Effector memory CD8-positive, alpha-beta T cell (primary cell): ENCODE results near the gene AFF1.
"Not testable (repeated sequence)": the region's sequence is repeated elsewhere in the genome, so short reads cannot be mapped to it uniquely, and the experiment has no call there.

Source experiments
- ATAC-seq: fragments of 150-1000 bp; cut with Tn5 transposase; replicated peaks from 2 replicates; pipeline ENCODE4 v1.10.0; 2021; ENCODE audit warnings: mild to moderate bottlenecking, moderate library complexity
- DNase-seq, 3 experiments: peaks; one replicate each; pipeline ENCODE4 v3.0.0; 2021
- H3K27ac Mint-ChIP-seq, 2 donors: one replicate each; pipeline ENCODE4 v1.8.0; 2022; ENCODE audit warnings: mild to moderate bottlenecking in 2 of 2, mixed read lengths in 2 of 2, moderate library complexity in 2 of 2
- H3K27me3 Mint-ChIP-seq, 2 donors: one replicate each; pipeline ENCODE4 v1.8.0; 2022; ENCODE audit warnings: mixed read lengths in 2 of 2
- H3K36me3 Mint-ChIP-seq: one replicate; pipeline ENCODE4 v1.8.0; 2022; ENCODE audit warnings: mild to moderate bottlenecking, moderate library complexity, mixed read lengths; ENCODE audit not compliant: insufficient read depth
- H3K4me1 Mint-ChIP-seq, 2 donors: one replicate each; pipeline ENCODE4 v1.8.0; 2022; ENCODE audit warnings: low read depth in 2 of 2, mixed read lengths in 2 of 2
- H3K4me3 Mint-ChIP-seq, 2 donors: one replicate each; pipeline ENCODE4 v1.8.0; 2022; ENCODE audit warnings: mild to moderate bottlenecking in 2 of 2, mixed read lengths in 2 of 2, moderate library complexity in 2 of 2
- H3K9me3 Mint-ChIP-seq, 2 donors: one replicate each; pipeline ENCODE4 v1.8.0; 2022; ENCODE audit warnings: mixed read lengths in 2 of 2

Gene AFF1

DNA sequence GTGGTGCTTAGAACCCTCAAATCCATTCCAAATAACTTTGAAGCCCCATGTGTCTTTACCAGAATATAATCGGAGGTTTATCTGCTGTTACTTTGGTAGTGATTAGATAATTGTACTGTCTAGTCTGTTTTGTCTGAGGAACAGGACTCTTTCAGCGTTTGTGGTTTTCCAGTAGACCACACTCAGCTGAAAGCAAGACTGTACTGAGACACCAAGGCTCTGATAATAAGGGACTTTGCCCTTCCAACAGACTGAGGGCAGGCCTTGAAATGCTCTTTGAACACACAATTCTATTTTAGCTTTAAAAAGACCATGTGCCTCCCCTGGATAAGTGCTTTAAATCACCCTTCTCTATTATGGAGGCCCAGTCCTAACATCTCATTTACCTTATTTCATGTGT is 209.5 kb downstream of the AFF1 start:
- no peak for ATAC-seq

GRCh38 chr4:87145934-87146333 is 211.1 kb downstream of the AFF1 start:
- H3K4me3 Mint-ChIP-seq, H3K9me3 Mint-ChIP-seq, ATAC-seq, H3K27me3 Mint-ChIP-seq, H3K27ac Mint-ChIP-seq, H3K4me1 Mint-ChIP-seq, DNase-seq: not testable (repeated sequence)
- H3K36me3 Mint-ChIP-seq, result peaks cover 20% of the 10 kb centered on the region

More for the DNA sequence above, 209.5 kb downstream of the AFF1 start:
- Mint-ChIP-seq H3K27ac (peak overlapping the region in 1 of 2 donors; percentile 59), H3K9me3 (no peaks in the 10 kb centered on the region), H3K4me3 (no peak overlapping the region), H3K36me3 (peaks cover 19% of the 10 kb centered on the region), H3K27me3 (no peaks in the 10 kb centered on the region), H3K4me1 (no peaks in the 10 kb centered on the region)
- no peak for DNase-seq

GRCh38 chr4:87147116-87147515 is 212.3 kb downstream of the AFF1 start:
- H3K36me3 Mint-ChIP-seq, result peaks cover 13% of the 10 kb centered on the region
- no peak overlapping the region for H3K4me3 Mint-ChIP-seq
- ATAC-seq (no peak), DNase-seq (no peak)
- H3K27me3 Mint-ChIP-seq, result no peaks in the 10 kb centered on the region
- H3K4me1 Mint-ChIP-seq, result no peaks in the 10 kb centered on the region
- no peaks in the 10 kb centered on the region for H3K9me3 Mint-ChIP-seq
- H3K27ac Mint-ChIP-seq, result peak overlapping the region in 1 of 2 donors; percentile 41

DNA sequence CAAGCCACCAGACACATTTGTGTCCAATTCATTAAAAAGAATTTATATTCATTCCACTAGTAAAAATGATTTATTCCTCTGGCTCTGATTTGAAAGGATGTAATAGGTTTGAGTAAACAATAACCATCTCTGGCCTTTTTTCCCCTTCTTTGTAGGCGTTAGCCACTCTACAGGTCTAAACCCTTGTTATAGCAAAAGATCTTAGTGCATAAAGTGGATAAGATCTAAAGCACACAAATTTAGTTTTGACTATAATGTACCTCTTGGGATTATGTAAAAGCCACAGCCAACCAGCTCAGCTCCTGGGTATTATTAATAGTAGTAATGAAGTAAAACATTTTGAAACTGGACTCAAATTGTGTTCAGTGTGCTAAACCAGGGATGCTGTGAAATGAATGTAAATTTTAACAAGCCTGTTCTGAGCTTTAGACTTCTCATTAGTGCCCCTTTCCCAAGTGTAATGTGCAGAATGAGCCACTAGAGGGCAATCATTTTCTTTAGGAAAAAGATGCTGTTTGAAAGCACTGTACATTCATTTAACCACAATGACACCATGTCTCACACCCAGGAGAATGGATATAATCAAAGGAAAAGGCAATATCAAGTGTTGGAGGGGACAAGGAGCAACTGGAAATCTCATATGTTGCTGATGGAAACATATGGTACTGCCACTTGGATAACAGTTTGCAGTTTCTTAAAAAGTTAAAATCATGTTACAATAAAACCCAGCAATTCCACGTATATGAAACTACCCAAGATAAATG is 215.9 kb downstream of the AFF1 start:
- peak overlapping the region in 1 of 2 donors; percentile 15 for H3K27ac Mint-ChIP-seq
- DNase-seq (peak; percentile 59 to 61 (median 59)), ATAC-seq (peak; percentile 85)
- H3K4me3 Mint-ChIP-seq, result no peak overlapping the region
- peaks cover 6% of the 10 kb centered on the region for H3K36me3 Mint-ChIP-seq
- H3K9me3 Mint-ChIP-seq, result no peaks in the 10 kb centered on the region
- H3K4me1 Mint-ChIP-seq, result no peaks in the 10 kb centered on the region
- H3K27me3 Mint-ChIP-seq, result no peaks in the 10 kb centered on the region

- ATAC-seq (no peak), DNase-seq (no peak)
- no peaks in the 10 kb centered on the region for H3K4me1 Mint-ChIP-seq
- H3K9me3 Mint-ChIP-seq, result no peaks in the 10 kb centered on the region
- H3K36me3 Mint-ChIP-seq, result peaks cover 8% of the 10 kb centered on the region
- no peak overlapping the region for H3K27ac Mint-ChIP-seq
- no peak overlapping the region for H3K4me3 Mint-ChIP-seq
- no peaks in the 10 kb centered on the region for H3K27me3 Mint-ChIP-seq
Observed at GRCh38 chr4:87151730-87152129, 216.9 kb downstream of the AFF1 start.

- Mint-ChIP-seq H3K4me3 (no peak overlapping the region), H3K27ac (no peak overlapping the region), H3K27me3 (no peaks in the 10 kb centered on the region), H3K36me3 (peaks cover 8% of the 10 kb centered on the region), H3K9me3 (no peaks in the 10 kb centered on the region), H3K4me1 (no peaks in the 10 kb centered on the region)
- ATAC-seq, result no peak
- DNase-seq, result no peak
Observed at GRCh38 chr4:87152310-87153041, 217.7 kb downstream of the AFF1 start.

DNA sequence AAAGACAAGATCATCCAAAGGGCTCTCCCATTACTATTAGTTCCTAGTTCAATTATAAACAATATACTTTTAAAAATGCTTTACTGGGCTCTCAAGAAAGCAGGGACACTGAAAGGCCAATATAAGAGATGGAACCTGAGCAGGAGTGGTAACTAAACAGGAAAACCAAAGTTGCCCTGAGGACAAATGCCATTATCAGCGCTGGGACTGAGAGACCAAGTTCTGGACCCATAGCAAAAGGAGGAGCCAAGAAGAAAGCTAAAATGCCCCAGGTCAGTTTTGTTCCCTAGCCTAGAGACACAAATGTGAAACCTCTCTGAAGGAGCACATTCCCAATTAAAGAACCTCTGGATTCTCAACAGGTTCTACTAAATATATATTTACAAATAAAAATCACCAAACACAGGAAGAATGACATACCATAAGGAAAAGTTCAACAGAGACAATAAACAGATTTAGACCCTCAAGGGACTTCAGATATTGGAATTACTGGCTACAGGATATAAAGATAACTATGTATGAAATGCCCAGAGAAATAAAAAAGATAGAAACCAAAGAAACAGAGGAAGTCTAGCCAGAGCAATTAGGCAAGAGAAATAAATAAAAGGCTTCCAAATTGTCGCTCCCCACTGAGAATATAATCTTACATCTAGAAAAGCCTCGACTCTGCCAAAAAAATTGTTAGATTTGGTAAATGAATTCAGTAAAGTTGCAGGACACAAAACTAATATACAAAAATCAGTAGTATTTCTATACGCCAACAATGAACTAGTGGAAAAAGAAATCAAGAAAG is 218.5 kb downstream of the AFF1 start:
- no peaks in the 10 kb centered on the region for H3K9me3 Mint-ChIP-seq
- no peaks in the 10 kb centered on the region for H3K27me3 Mint-ChIP-seq
- H3K4me1 Mint-ChIP-seq, result no peaks in the 10 kb centered on the region
- ATAC-seq (no peak), DNase-seq (no peak)
- H3K4me3 Mint-ChIP-seq, result no peak overlapping the region
- no peak overlapping the region for H3K27ac Mint-ChIP-seq
- H3K36me3 Mint-ChIP-seq, result peaks cover 8% of the 10 kb centered on the region

DNA sequence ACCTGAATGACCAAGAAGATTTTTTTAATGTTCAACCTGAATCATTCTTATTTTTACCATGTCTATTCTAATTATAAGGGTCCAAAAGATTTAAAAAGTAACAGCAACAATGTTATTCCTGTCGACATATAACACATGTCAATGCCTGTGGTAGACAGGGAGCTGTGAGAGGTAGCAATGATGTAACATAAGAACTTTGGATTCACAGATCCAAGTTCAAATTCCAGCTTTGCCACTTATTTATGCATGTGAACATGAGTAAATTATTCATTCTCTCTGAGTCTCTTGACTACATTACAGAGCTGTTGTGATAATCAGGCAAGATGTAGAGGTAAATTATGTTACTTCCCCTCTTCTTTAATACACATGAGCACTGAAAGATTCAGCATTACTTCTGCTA is 231.1 kb downstream of the AFF1 start:
- Mint-ChIP-seq H3K9me3 (no peaks in the 10 kb centered on the region), H3K4me1 (no peaks in the 10 kb centered on the region), H3K36me3 (peaks cover 16% of the 10 kb centered on the region), H3K27me3 (no peaks in the 10 kb centered on the region), H3K4me3 (no peak overlapping the region), H3K27ac (no peak overlapping the region)
- DNase-seq, result no peak
- no peak for ATAC-seq

DNA sequence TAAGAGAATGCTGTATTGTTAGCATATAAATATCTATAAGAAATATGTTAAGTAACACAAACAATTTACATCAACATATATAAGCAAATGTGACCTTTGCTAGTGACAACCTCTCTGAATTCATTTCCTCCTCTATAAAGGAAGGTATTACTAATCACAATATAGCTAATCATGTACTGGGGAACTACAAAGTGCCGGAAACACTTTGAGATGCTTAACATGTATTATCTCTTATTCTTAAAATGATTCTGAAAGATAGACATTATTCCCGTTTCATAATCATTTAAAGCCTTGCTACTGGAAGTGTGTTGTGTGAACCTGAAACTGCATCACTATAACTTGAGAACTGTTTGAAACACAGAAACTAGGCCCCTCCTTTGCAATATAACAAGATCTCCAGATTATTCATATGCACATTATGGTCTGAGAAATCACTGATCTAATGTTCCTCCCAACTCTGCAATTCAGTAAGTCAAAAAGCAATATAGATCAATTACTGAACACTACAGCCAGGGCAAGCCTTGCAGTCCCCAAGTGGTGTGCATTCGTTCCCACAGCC is 231.6 kb downstream of the AFF1 start:
- no peaks in the 10 kb centered on the region for H3K9me3 Mint-ChIP-seq
- H3K4me1 Mint-ChIP-seq, result no peaks in the 10 kb centered on the region
- ATAC-seq (no peak), DNase-seq (no peak)
- no peak overlapping the region for H3K4me3 Mint-ChIP-seq
- no peak overlapping the region for H3K27ac Mint-ChIP-seq
- H3K27me3 Mint-ChIP-seq, result no peaks in the 10 kb centered on the region
- H3K36me3 Mint-ChIP-seq, result peaks cover 16% of the 10 kb centered on the region

- Mint-ChIP-seq H3K4me3 (no peak overlapping the region), H3K9me3 (no peaks in the 10 kb centered on the region), H3K4me1 (no peaks in the 10 kb centered on the region), H3K27me3 (no peaks in the 10 kb centered on the region), H3K36me3 (peaks cover 7% of the 10 kb centered on the region), H3K27ac (no peak overlapping the region)
- DNase-seq, result no peak
- ATAC-seq, result no peak
Observed at GRCh38 chr4:87171944-87172343, 237.1 kb downstream of the AFF1 start.

GRCh38 chr4:87174672-87175071 is 239.9 kb downstream of the AFF1 start:
- no peaks in the 10 kb centered on the region for H3K4me1 Mint-ChIP-seq
- H3K4me3 Mint-ChIP-seq, result no peak overlapping the region
- no peak overlapping the region for H3K27ac Mint-ChIP-seq
- H3K36me3 Mint-ChIP-seq, result peaks cover 8% of the 10 kb centered on the region
- ATAC-seq (no peak), DNase-seq (no peak)
- H3K27me3 Mint-ChIP-seq, result no peaks in the 10 kb centered on the region
- H3K9me3 Mint-ChIP-seq, result no peaks in the 10 kb centered on the region

GRCh38 chr4:87179751-87180150 is 244.9 kb downstream of the AFF1 start:
- Mint-ChIP-seq H3K36me3 (peaks cover 11% of the 10 kb centered on the region), H3K4me1 (no peaks in the 10 kb centered on the region), H3K27ac (no peak overlapping the region), H3K9me3 (no peaks in the 10 kb centered on the region), H3K4me3 (no peak overlapping the region), H3K27me3 (no peaks in the 10 kb centered on the region)
- ATAC-seq (no peak), DNase-seq (no peak)

DNA sequence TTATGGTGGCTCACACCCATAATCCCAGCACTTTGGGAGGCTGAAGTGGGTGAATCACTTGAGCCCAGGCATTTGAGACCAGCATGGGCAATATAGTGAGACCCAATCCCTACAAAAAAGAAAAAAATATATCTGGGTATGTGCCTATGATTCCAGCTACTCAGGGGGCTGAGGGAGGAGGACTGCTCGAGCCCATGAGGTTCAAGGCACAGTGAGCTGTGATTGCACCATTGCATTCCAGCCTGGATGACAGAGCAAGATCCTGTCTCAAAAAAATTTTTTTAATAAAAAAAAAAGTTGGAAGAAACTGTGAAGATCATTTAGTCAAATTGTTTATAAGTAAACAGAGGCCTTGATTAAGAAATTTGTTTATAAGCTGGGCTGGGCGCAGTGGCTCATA is 246.0 kb downstream of the AFF1 start:
- DNase-seq (no peak), ATAC-seq (no peak)
- Mint-ChIP-seq H3K4me1 (no peaks in the 10 kb centered on the region), H3K36me3 (peaks cover 8% of the 10 kb centered on the region), H3K27ac (no peak overlapping the region), H3K27me3 (no peaks in the 10 kb centered on the region), H3K4me3 (no peak overlapping the region), H3K9me3 (no peaks in the 10 kb centered on the region)
